GM18861 (cell line): Measurements from ENCODE around the gene KCNJ6.
"Not testable (repeated sequence)": the region's sequence is repeated elsewhere in the genome, so short reads cannot be mapped to it uniquely, and the experiment has no call there.

ENCODE experiments used
- ATAC-seq: cut with Tn5 transposase; IDR thresholded peaks from one replicate; pipeline ENCODE4 v1.9.1; 2021; ENCODE audit not compliant: unreplicated experiment

Gene KCNJ6

GRCh38 chr21:37619464-37619974 lies 296.7 kb downstream of the KCNJ6 start:
- no peak for ATAC-seq

GRCh38 chr21:37618081-37618480 lies 298.2 kb downstream of the KCNJ6 start:
- no peak for ATAC-seq

- ATAC-seq: no peak
These were observed 300.3 kb downstream of the KCNJ6 start for GRCh38 chr21:37615962-37616361.

DNA sequence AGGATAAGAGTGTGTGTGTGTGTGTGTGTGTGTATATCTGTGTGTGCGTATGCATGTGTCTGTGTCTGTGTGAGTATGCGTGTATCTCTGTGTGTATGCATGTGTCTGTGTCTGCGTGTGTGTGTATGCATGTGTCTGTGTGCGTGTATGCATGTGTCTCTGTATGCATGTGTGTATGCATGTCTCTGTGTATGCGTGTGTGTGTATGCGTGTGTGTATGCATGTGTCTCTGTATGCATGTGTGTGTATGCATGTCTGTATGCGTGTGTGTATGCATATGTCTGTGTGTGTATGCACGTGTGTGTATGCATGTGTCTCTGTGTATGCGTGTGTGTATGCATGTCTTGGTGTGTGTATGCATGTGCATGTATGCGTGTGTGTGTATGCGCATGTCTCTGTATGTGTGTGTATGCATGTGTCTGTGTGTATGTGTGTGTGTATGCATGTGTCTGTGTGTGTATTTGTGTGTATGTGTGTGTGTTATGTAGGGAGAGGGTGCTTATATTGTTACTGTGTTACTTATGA lies 301.8 kb downstream of the KCNJ6 start:
- no peak for ATAC-seq

GRCh38 chr21:37607081-37607480 lies 309.2 kb downstream of the KCNJ6 start:
- ATAC-seq: no peak

GRCh38 chr21:37606549-37606948 lies 309.7 kb downstream of the KCNJ6 start:
- no peak for ATAC-seq

GRCh38 chr21:37605006-37605405 lies 311.3 kb downstream of the KCNJ6 start:
- ATAC-seq: no peak

- ATAC-seq: no peak
These were observed 313.1 kb downstream of the KCNJ6 start for GRCh38 chr21:37603129-37603528.

DNA sequence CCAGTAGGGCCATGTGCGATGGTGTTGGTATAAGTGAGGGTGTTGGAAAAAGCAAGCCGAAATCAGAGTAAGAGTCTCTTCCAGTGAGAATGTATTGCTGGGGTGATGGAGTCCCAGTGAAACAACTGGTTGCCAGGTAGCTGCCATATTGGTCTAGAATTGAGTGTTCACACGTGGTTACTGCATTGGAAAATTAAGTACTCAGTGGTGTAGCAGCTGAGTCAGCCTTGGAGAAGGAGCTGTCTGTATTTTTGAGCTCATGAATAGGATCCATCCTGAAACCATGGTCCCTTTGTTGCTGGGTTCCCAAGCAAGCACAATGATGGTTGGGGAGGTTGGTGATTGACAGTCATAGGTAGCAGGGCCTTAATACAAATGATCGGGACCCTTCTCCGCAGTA lies 314.3 kb downstream of the KCNJ6 start:
- no peak for ATAC-seq

DNA sequence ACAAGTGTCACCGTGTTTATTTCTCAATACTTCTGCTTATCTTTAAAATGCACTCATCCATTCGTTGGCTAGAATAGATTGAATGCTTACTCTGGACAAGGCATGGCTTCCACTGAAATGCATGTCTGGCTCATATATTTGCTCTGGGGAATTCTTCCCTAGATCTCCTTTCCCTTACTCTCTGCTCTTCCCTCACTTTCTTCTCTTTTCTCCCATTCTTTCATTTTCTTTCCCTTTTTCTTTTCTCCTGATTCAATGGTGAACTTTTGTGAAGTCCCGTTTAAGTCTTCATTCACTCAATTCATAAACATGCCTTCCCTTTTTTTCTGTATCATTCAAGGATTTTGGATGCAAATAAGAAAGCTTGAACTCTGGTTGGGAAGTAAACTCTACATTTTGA lies 315.2 kb downstream of the KCNJ6 start:
- no peak for ATAC-seq

DNA sequence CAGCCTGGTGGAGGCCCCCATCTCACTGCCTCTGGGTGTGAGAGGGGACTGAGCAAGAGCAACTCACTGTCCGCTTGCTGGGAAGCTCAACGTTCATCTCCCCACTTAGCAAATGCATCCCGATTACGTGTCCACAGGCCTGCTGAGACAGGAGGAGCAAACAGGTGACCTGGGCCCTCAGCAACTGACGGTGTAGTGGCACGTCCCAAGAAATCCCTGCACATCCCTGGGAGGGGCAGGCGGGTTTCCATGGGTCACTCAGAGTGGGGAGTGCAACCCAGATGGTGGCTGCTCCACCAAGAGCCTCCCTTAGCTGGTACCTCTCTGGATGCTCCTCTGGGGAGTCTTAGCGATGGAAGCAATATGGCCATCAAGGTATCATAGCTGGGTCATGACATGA lies 320.3 kb downstream of the KCNJ6 start:
- ATAC-seq: no peak

GRCh38 chr21:37594472-37594951 lies 321.7 kb downstream of the KCNJ6 start:
- no peak for ATAC-seq

GRCh38 chr21:37593740-37594471 lies 322.4 kb downstream of the KCNJ6 start:
- ATAC-seq: no peak

DNA sequence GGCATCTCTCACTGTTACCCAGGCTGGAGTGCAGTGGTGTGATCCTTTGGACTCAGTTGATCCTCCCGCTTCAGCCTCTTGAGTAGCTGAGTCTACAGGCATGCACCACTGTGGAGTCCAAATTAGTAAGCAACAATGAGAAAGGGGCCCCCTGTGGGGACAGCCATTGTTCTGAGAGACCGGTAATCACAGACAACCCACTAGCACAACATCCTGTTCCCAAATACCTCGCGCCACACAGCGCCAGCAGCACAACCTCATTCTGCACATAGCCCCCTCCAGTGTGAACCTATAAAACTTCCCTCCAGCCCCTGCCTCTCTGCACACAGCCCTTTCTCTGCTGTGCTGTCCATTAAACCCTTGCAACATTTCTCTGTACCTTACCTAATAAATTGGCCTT lies 323.2 kb downstream of the KCNJ6 start:
- ATAC-seq: no peak

- ATAC-seq: no peak
These were observed 323.8 kb downstream of the KCNJ6 start for GRCh38 chr21:37592496-37592895.

- not testable (repeated sequence) for ATAC-seq
These were observed 324.3 kb downstream of the KCNJ6 start for GRCh38 chr21:37591994-37592393.

GRCh38 chr21:37590836-37591235 lies 325.4 kb downstream of the KCNJ6 start:
- not testable (repeated sequence) for ATAC-seq

DNA sequence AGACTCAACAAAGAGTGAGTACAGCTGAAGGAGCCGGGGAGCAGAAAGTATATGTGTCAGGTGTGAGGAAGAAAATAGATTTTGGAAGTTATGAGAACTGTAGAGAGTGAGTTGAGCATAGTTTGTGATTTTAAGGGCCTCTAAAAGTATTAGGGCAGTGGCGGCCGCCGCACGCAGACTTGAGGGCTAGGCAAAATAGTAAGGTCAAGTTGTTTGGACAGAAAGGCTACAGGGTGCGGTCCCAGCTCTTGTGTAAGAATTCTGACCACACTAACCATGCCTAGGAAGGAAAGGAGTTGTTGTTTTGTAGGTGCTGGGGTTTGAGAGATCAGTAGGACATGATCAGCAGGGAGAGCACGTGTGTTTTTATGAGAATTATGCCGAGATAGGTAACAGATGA lies 327.6 kb downstream of the KCNJ6 start:
- not testable (repeated sequence) for ATAC-seq

GRCh38 chr21:37587635-37588177 lies 328.6 kb downstream of the KCNJ6 start:
- no peak for ATAC-seq

DNA sequence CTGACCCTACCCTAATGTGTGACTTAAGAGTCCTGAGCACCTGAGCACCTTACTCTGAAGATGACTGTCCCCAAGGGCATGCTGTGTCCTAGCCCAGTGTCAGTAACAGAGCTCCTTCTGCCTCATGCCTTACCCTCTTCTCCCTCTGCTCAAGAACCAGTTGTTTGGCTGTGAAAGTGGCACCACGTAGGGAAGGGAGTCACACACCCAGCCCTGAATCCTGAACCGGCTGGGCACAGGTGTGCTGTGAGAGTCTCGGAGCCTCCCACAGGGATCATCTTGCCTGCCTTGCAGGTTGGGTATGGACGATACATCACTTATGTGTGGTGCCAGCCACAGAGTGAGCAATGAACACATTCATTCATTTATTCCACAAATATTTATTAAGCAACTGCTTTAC lies 329.1 kb downstream of the KCNJ6 start:
- no peak for ATAC-seq

GRCh38 chr21:37582590-37582989 lies 333.7 kb downstream of the KCNJ6 start:
- no peak for ATAC-seq

- ATAC-seq: no peak
These were observed 335.6 kb downstream of the KCNJ6 start for GRCh38 chr21:37580666-37581065.
